GM19468 (cell line): Measurements from ENCODE around the gene NUTM1.
"Not testable (repeated sequence)": the region's sequence is repeated elsewhere in the genome, so short reads cannot be mapped to it uniquely, and the experiment has no call there.

Experiments used
- ATAC-seq: cut with Tn5 transposase; IDR thresholded peaks from one replicate; pipeline ENCODE4 v1.9.1; 2021; ENCODE audit warnings: mild to moderate bottlenecking, moderate library complexity, moderate number of reproducible peaks; ENCODE audit not compliant: unreplicated experiment; ENCODE audit errors: extremely low read depth

The NUTM1 gene

DNA sequence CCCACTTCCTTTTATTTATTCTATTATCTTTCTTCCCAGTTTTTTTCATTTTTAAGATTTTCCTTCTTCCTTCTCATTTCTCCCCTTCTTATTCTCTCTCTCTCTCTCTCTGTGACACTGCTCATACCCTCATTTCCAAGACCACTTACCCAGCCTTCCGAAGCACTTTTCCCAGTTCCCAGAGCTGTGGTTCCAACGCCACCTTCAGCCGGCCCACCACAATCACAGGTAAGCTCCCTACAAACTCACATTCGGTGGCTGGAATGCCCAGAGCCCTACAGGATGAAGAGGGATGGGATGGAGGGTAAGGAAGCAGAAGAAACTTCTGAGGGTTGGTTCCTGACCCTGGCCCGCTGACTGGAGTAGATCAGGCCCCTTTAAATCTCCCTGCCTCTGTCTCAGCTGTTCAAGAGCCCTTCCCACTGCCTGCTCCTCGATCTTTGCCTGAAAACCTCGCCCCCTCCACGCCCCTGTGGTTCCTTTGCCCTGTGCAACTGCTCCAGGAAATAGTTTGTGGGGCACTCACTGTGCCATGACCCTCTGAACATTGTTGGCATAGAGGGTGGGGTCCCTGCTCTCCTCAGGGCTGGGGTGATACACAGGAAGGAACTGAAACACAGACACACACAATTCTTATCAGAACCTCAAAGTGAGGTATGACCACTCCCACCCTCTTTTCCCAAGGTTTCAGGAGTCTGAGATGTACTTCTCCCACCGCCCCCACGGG is 19.1 kb downstream of the NUTM1 start:
- no peak for ATAC-seq

GRCh38 chr15:34364041-34364440 is 20.9 kb downstream of the NUTM1 start:
- ATAC-seq, result no peak

DNA sequence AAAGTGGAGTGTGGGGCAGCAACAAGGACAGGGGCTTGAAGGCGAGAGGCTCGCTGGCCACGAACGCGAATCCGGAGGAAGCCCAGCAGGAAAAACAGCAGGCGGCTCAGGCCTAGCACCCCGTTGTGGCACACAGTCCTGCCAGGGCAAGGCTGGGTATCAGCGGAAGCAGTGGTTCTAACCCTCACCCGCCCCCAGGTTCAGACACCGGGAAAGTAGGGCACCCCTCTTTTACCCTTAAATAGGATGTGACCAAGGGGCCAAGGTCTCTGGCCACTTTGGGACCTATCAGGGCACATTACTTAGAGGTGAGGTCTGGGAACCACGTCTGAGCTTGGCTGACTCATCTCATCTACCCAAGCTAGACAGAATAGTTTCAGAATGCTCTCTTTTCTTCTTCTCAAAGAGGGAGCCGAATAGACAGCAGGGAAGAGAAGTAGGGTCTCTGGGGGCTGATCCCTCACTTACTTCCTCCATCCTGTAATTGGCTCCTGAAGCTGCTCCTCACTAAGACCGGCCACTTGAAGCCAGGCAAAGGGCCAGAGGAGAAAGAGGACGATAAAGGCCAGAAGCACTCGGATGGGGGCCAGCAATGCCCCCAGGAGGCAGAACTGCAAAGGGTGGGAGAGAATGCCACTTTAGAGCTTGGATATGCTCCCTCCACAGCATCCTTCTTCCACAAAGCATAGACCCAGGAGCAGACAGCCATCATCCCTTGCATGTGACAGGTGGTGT is 22.1 kb downstream of the NUTM1 start:
- no peak for ATAC-seq

DNA sequence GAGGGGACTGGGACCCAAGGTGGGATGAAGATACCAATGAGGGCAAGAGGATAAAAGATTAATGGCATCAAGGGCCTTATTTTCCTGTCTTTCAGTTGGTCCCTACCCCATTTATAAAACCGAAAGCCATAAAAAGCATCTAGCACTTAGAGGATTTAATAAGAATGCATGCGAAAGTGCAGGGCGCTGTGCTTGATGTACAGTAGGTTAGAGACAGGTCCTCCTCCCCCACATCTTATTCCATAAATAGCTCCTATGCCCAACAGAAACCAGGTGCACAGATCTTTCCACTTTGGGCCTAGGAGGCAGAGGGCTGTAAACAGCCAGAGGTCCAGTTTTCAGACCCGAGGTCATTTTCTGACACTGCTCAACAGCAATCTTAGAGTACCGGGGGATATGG is 22.7 kb downstream of the NUTM1 start:
- ATAC-seq, result no peak

DNA sequence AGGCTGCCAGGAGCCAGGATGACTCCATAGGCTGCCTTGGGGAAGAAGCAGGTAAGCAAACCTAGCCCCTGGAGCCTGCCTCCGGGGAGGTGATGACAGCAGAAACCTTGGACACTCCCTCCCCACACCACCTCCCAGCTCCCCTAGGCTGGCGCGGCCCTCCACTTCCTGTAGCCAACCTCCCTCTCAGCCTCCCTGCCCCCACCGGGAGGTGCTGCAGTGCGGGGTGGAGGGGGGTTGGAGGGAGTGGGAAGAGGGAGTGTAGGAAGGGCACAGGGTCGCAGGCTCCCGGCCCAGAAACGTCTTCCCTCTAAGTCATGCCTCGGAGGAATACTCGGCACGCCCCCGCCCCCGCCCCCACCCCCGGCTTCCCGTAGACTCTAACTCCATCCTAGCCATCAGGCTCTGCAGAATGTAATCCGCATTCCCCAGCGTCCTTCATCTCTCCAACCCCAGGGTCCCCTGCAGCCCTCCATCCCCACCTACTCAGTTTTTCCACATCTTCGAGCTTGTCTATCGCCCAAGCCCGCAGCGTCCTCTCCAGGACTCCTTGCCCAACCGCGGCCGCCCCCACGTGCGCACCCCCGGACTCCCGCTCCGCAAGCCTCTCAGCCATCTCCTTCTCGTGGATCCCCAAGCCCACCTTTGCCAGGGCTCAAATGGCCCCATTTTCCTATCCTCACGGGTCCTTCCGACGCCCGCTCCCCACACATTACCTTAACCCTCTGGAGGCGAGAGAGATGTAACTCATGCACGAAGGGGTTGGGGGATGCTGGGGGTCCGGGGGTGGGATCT is 23.4 kb downstream of the NUTM1 start:
- ATAC-seq, result no peak

- ATAC-seq, result peak; percentile 83
Measured at GRCh38 chr15:34367101-34368081, 24.3 kb downstream of the NUTM1 start, which contains the start of gene LPCAT4. LPCAT4 (minus strand) TSS chr15:34367196; CDS start chr15:34367100, 96 bp downstream.

DNA sequence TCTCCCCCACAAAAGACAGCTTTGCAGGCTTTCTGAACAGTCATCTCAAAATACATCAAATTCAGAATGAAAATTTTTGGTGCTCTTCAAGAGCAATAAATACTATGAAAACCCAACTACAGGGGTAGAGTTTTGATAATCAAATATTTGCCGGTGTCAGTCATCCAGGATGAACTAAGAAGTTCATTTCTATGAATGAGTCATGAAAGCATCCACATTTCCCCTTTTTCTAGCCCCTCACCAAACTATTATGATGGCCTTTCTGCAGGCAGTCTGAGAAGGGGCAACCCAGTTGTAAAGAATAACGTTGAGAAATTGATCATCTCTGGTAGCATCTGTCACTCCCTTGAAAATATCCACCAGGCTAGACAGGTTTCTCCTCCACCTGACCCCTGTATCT is 27.0 kb downstream of the NUTM1 start:
- ATAC-seq, result no peak

DNA sequence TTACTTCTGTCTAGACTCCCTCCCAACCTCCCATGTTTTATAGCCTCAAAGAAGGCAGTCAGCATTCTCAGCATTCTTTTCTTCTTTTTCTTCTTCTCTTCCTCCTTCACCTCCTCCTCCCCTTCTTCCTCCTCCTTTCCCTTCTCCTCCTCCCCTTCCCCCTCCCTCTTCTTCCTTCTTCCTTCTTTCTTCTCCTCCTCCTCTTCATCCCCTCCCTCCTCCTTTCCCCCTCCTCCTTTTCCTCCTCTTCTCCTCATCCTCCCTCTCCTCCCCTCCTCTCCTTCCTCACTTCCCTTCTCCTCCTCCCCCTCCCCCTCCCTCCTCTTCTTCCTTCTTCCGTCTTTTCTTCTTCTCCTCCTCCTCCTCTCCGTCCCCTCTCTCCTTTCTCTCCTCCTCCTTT is 27.5 kb downstream of the NUTM1 start:
- ATAC-seq, result no peak

GRCh38 chr15:34373951-34374350 is 30.8 kb downstream of the NUTM1 start:
- no peak for ATAC-seq

DNA sequence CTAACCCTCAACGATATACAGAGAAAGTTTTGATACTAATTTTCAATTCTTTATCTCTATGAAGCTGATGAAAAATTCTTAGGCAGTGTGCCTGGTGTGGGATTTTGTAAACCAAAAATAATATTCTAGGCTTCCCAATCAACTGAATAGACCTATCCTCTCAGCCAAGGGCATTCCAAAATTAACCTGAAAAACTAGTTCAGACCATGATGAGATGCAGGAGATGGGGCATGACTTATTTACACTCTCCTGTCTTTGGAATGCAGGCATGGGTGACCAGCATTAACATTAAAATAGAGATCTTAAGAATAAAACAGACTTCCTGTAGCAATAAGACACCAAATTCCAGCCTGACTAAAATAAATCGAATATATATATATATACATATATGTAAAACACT is 31.7 kb downstream of the NUTM1 start:
- ATAC-seq, result no peak

DNA sequence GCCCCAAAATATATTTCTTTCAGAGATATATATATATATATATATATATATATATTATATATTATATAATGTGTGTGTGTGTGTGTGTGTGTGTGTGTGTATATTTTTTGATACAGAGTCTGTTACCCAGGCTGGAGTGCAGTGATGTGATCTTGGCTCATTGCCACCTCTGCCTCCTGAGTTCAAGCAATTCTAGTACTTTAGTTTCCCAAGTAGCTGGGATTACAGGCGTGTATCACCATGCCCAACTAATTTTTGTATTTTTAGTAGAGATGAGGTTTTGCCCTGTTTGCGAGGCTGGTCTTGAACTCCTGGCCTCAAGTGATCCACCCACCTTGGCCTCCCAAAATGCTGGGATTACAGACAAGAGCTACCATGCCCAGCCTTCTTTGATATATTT is 32.4 kb downstream of the NUTM1 start:
- not testable (repeated sequence) for ATAC-seq

GRCh38 chr15:34376856-34377255 is 33.7 kb downstream of the NUTM1 start:
- no peak for ATAC-seq

- ATAC-seq, result not testable (repeated sequence)
Measured at GRCh38 chr15:34380491-34380890, 37.4 kb downstream of the NUTM1 start.

DNA sequence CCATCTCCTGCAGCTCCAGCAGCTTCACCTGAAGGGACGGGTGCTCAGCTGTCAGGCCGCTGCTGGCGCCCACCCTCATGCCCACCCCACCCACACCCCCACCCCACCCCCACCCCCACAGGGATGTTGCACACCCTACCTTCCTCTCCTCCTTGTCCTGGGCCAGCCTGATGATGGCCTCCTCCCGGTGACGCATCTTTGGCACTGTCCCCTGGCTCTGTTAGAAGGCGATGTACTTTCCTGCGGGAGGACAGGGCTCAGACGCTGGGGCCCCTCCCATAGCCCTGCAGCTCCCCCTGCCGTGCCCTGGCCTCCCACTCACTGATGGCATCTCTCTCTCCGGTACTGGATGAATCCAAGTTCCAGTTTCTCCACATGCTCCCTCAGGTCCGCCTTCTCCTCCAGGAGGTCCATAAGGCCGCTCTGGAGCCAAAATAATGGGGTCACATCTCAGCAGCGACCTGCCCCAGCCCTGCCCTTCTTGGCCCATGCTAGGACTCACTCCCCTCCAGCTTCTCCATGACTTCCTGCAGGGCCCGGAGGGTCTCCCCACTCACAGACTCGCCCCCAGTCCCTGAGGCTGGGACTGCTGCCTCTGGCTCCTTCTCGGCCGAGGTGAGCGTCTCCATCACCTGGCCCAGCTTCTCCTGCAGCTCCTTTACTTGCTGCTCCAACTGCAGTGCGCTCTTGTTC is 38.9 kb downstream of the NUTM1 start:
- ATAC-seq, result not testable (repeated sequence)

DNA sequence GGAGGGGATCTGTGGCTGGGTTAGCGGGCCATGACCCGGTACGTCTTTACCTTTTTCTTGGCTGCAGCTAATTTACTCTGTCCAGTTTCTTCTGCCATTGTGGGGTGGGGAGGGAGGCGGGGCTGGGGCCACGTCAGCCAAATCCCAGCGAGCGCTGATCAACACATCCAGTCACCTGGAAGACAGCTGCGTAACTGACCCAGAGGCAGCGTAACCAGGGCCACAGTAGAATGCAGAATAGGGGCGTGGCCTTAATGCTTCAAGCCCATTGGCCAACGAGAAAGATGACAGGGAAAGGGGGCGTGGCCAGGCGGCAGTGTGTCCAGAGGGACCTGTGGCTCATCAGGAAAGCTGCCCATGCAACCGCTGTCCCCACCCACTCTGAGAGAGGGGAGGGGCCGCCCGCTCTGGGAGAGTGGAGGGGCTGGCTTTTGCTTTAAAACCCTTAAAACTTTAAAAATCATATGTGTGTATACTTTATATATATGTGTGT is 46.5 kb downstream of the NUTM1 start:
- ATAC-seq, result not testable (repeated sequence)

- not testable (repeated sequence) for ATAC-seq
Measured at GRCh38 chr15:34392981-34393380, 49.9 kb downstream of the NUTM1 start.

DNA sequence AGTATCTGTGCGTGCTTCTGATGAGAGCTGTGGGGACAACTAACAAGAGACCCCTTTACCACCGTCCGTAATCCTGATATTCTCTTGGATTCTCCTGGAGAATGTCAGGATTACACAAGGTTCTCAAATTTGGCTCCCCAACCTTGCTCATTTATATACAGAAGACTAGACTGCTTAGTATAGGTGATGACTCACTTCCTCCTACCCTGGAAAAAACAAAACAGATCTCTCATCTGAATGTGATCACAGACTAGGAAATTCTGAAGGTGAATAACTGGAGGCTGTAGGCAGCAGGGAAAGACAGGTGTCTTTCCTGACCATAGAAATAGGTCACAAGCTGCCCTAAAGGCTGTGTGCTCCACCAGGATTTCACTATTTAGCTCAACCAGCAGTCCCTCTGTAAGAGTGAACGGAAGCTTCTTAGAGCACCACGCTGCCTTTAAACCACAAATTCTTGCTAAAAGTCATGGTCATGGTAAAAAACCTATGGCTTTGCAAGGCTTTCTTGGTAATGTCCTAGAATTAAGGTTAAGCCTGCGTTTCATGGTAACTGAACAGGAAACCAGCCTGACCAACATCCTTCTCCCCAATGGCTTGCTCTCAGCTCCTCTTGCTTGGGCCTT is 54.6 kb downstream of the NUTM1 start:
- not testable (repeated sequence) for ATAC-seq

DNA sequence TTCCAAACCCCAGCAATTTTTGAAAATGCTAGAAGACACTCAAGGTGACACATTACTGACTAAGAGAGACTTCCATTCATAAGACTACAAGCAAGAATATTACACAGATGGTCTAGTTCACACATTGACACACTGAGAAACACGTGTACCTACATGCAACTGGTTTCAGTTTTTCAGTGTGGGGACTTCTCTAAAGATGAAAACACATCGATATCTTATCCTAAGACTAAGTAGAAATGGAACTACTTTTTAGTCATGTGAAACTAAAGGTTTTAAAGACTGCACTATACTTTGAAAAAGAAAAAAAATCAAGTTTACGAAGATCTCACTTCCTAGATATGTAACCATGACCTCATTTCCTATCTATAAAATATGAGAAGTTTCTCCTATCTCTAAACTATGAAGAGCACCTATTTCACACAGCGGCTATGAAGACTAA is 60.1 kb downstream of the NUTM1 start:
- peak; percentile 26 for ATAC-seq
